H1 (cell line): ENCODE data around the gene UBN2.

Experiments
- EP300 ChIP-seq, 2 experiments: IDR thresholded peaks; 1 replicate in 1 of 2; 2 replicates in 1 of 2; pipeline ENCODE4 v1.6.1; 2011 to 2012; ENCODE audit warnings: low read depth in 2 of 2, low read length in 2 of 2, mild to moderate bottlenecking in 2 of 2, borderline replicate concordance in 1 of 2, inconsistent platforms in 1 of 2, moderate library complexity in 1 of 2
- GABPA ChIP-seq: IDR thresholded peaks from 2 replicates; pipeline ENCODE4 v1.6.1; 2011; ENCODE audit warnings: mild to moderate bottlenecking, low read length, moderate library complexity, borderline replicate concordance; ENCODE audit not compliant: insufficient read depth
- POLR2A ChIP-seq, 2 experiments: IDR thresholded peaks; 1 replicate in 1 of 2; 2 replicates in 1 of 2; pipeline ENCODE4 v1.6.1; 2011; ENCODE audit warnings: low read depth in 2 of 2, low read length in 2 of 2, mild to moderate bottlenecking in 2 of 2; ENCODE audit errors: control extremely low read depth in 1 of 2
- RAD21 ChIP-seq, 2 experiments: IDR thresholded peaks in 1 of 2; conservative IDR thresholded peaks in 1 of 2; 2 replicates each; pipeline ENCODE4 v1.6.1; 2011; ENCODE audit warnings: low read depth in 2 of 2, low read length in 2 of 2, improper control_type of control experiment in 1 of 2, inconsistent platforms in 1 of 2, mild to moderate bottlenecking in 1 of 2, moderate library complexity in 1 of 2
- RFX5 ChIP-seq: IDR thresholded peaks from 2 replicates; pipeline ENCODE4 v1.6.1; 2011; ENCODE audit warnings: low read depth, low read length, improper control_type of control experiment, borderline replicate concordance
- TBP ChIP-seq: IDR thresholded peaks from 2 replicates; pipeline ENCODE4 v1.6.1; 2011; ENCODE audit warnings: low read depth, low read length, improper control_type of control experiment
- YY1 ChIP-seq: IDR thresholded peaks from 2 replicates; pipeline ENCODE4 v1.6.1; 2011; ENCODE audit warnings: low read depth, mild to moderate bottlenecking, low read length
- TF ChIP-seq, protein P1 (sequence below), 3 experiments: IDR thresholded peaks; 1 replicate in 2 of 3; 2 replicates in 1 of 3; pipeline versions ENCODE4 v1.5.1 to v1.6.1; 2011; ENCODE audit warnings: low read length in 3 of 3, mild to moderate bottlenecking in 3 of 3, inconsistent platforms in 2 of 3, low read depth in 1 of 3, moderate library complexity in 1 of 3; ENCODE audit not compliant: insufficient read depth in 1 of 3; ENCODE audit errors: control extremely low read depth in 1 of 3

DNA sequence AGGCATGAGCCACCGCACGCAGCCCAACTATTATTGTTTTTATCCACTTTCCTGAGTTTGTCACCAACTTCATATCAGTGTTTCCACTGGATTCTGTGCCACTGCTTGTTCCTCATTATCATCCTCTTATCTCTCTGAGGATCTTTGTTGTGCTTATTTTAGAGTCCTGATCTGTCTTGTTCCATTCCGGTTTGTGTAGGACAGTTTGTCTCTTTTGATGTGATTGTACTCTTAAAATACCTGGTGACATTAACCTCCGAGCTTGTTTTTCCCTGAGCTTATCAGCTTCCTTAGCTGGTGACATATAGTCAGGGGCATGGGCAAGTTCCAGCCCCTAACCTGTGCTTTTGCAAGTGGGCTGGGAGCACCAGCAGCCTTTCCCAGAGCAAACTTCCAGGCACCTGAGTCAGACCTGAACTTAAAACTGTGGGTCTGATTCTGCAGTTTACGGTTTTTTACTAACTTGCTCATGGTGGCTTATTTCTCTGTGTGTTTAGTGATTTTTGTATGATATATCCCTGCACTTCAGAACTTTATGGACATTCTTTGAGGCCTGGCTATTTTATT lies 87.0 kb downstream of the UBN2 start:
- TF ChIP-seq, protein P1, sequence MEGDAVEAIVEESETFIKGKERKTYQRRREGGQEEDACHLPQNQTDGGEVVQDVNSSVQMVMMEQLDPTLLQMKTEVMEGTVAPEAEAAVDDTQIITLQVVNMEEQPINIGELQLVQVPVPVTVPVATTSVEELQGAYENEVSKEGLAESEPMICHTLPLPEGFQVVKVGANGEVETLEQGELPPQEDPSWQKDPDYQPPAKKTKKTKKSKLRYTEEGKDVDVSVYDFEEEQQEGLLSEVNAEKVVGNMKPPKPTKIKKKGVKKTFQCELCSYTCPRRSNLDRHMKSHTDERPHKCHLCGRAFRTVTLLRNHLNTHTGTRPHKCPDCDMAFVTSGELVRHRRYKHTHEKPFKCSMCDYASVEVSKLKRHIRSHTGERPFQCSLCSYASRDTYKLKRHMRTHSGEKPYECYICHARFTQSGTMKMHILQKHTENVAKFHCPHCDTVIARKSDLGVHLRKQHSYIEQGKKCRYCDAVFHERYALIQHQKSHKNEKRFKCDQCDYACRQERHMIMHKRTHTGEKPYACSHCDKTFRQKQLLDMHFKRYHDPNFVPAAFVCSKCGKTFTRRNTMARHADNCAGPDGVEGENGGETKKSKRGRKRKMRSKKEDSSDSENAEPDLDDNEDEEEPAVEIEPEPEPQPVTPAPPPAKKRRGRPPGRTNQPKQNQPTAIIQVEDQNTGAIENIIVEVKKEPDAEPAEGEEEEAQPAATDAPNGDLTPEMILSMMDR (IDR thresholded peaks at IDR 0.05; ENCODE audit: control extremely low read depth in 1 of 3, insufficient read depth in 1 of 3, low read depth in 1 of 3, low read length in 3 of 3): no peak
- TF ChIP-seq POLR2A (IDR thresholded peaks at IDR 0.05; ENCODE audit: control extremely low read depth in 1 of 2, low read depth in 2 of 2, low read length in 2 of 2): no peak
- no peak for TF ChIP-seq EP300 (IDR thresholded peaks at IDR 0.05; ENCODE audit: borderline replicate concordance in 1 of 2, low read depth in 2 of 2, low read length in 2 of 2)
- TF ChIP-seq RFX5: no peak
- no peak for TF ChIP-seq GABPA
- no peak for TF ChIP-seq RAD21 (IDR thresholded peaks at IDR 0.05 in 1 of 2, conservative IDR thresholded peaks at IDR 0.05 in 1 of 2; ENCODE audit: low read depth in 2 of 2, low read length in 2 of 2)
- no peak for TF ChIP-seq TBP
- TF ChIP-seq YY1: no peak
